Epithelial cell of alveolus of lung (primary cell): ENCODE data around the gene AK8. TPM values are rescaled to one million over a fixed set of nuclear protein-coding genes. Genes with fewer than 3 reads are reported as not detected.

Experiments
- total RNA-seq: library from RNA; depleted of rRNA; stranded (reverse); fragments of >200 nt; gene quantifications from 2 replicates; pipeline ENCODE4 v1.2.1, GENCODE V29; 2015

The AK8 gene
- 0.13 and 0.88 TPM in 2 replicates for total RNA-seq

GRCh38 chr9:132877824-132878694 is at the start of gene AK8:
TSS of gene AK8 (minus strand) at chr9:132878284. CDS start at chr9:132878255, 29 bp downstream.

GRCh38 chr9:132878695-132879456 is 792 bp upstream of the AK8 start, which contains the start of gene SPACA9:
TSS of gene SPACA9 (plus strand) at chr9:132878898. CDS start at chr9:132883948, 5,050 bp downstream.

Other genes with a start within 250 kb of the AK8 start
- gene DDX31, start 208.3 kb downstream of the AK8 start, total RNA-seq, result 6.3 and 10.7 TPM in 2 replicates
- 11.4 and 16.4 TPM in 2 replicates for gene GTF3C4, start 207.8 kb downstream of the AK8 start, total RNA-seq
- 3.2 and 14.8 TPM in 2 replicates for gene SPACA9, start 614 bp upstream of the AK8 start, total RNA-seq
- 14.7 and 20.8 TPM in 2 replicates for gene TSC1, start 66.3 kb upstream of the AK8 start, total RNA-seq
- gene GFI1B, start 100.4 kb upstream of the AK8 start, total RNA-seq, result not detected in 2 replicates
- 45.9 and 62.1 TPM in 2 replicates for gene GTF3C5, start 152.7 kb upstream of the AK8 start, total RNA-seq
- gene CEL, start 183.7 kb upstream of the AK8 start, total RNA-seq, result 0.52 and 1.1 TPM in 2 replicates
- 14.9 and 17.5 TPM in 2 replicates for gene RALGDS, start 243.0 kb upstream of the AK8 start, total RNA-seq